K562 (cell line): ENCODE measurements around the gene VTI1B. TPM values are rescaled to one million over a fixed set of nuclear protein-coding genes. Genes with fewer than 3 reads are reported as not detected.

Source experiments
- ATAC-seq: fragments of 200-7000 bp; cut with Tn5 transposase; 3 replicates; pipeline ENCODE4 v1.9.1; 2020; ENCODE audit warnings: moderate library complexity
- BruUV-seq: library from RNA; stranded (reverse); fragments of 400-500 nt; replicated peaks from 2 replicates; lab custom pipeline; 2021; lab: Mats Ljungman, UMichigan
- CTCF ChIA-PET: fragments of 300-600 bp; formaldehyde crosslinking; extraction: SDS; loops from one replicate; lab custom pipeline; 2021; ENCODE audit warnings: low intra/inter-chr PET ratio; lab: Yijun Ruan, JAX
- POLR2A ChIA-PET: fragments of 300-600, 350-650 bp; sonication (Branson Sonifier 250); formaldehyde crosslinking; extraction: SDS; loops from one replicate; lab custom pipeline; 2021; ENCODE audit warnings: antibody characterized with exemption, inconsistent platforms; lab: Yijun Ruan, JAX
- DNase-seq, 4 experiments: peaks; one replicate each; pipeline versions ENCODE4 v3.0.0 to v3.0.0-alpha.2; 2011 to 2018; ENCODE audit warnings: low spot score in 3 of 4, mixed read lengths in 3 of 4; ENCODE audit errors: extremely low read depth in 1 of 4
- FAIRE-seq: peaks from 2 replicates; lab custom pipeline; 2011; peaks lifted over from hg19 to GRCh38; lab: Jason Lieb, UNC
- H2AFZ ChIP-seq: 2 replicates; pipeline ENCODE4 v1.6.0; 2011; ENCODE audit warnings: low read depth, low read length, control low read depth, inconsistent platforms
- H3K27ac ChIP-seq: fragments of 200-600 bp; 3 replicates; pipeline ENCODE4 v1.8.0; 2011; ENCODE audit warnings: low read depth, mild to moderate bottlenecking, control low read depth, inconsistent platforms, low read length, moderate library complexity, mixed read lengths; ENCODE audit errors: extremely low read depth
- H3K27me3 ChIP-seq, 2 experiments: fragments of 300-600 bp in 1 of 2; 2 replicates in 1 of 2; 3 replicates in 1 of 2; pipeline versions ENCODE4 v1.6.0 to v1.8.0; 2011; ENCODE audit warnings: inconsistent platforms in 2 of 2, low read length in 2 of 2, mild to moderate bottlenecking in 1 of 2, mixed read lengths in 1 of 2, moderate library complexity in 1 of 2; ENCODE audit not compliant: control insufficient read depth in 2 of 2, insufficient read depth in 2 of 2
- H3K36me3 ChIP-seq: fragments of 300-600 bp; 3 replicates; pipeline ENCODE4 v1.8.0; 2011; ENCODE audit warnings: mild to moderate bottlenecking, low read length, inconsistent platforms; ENCODE audit not compliant: control insufficient read depth, insufficient read depth
- H3K4me1 ChIP-seq, 2 experiments: fragments of 200-600 bp in 1 of 2; replicated peaks in 1 of 2; 2 replicates in 1 of 2; 3 replicates in 1 of 2; pipeline versions ENCODE4 v1.5.1 to v1.8.0; 2011; ENCODE audit warnings: inconsistent platforms in 2 of 2, low read length in 2 of 2, mild to moderate bottlenecking in 1 of 2, mixed read lengths in 1 of 2, moderate library complexity in 1 of 2; ENCODE audit not compliant: control insufficient read depth in 2 of 2, insufficient read depth in 2 of 2
- H3K4me2 ChIP-seq: 2 replicates; pipeline ENCODE4 v1.6.1; 2011; ENCODE audit warnings: low read length, control low read depth, inconsistent platforms, mixed read lengths; ENCODE audit not compliant: insufficient read depth
- H3K4me3 ChIP-seq: fragments of 200-600 bp; sonication (generic), shearing (Covaris generic); 2 replicates; pipeline ENCODE4 v1.5.1; 2016; ENCODE audit warnings: control low read depth, inconsistent platforms
- H3K79me2 ChIP-seq: fragments of 200-600 bp; 3 replicates; pipeline ENCODE4 v1.8.0; 2011; ENCODE audit warnings: low read length, inconsistent platforms; ENCODE audit not compliant: control insufficient read depth, insufficient read depth
- H3K9ac ChIP-seq, 2 experiments: 2 replicates each; pipeline versions ENCODE4 v1.6.0 to v1.6.1; 2011; ENCODE audit warnings: low read depth in 2 of 2, low read length in 2 of 2, control low read depth in 1 of 2, inconsistent platforms in 1 of 2, mild to moderate bottlenecking in 1 of 2, mixed read lengths in 1 of 2; ENCODE audit not compliant: insufficient read depth in 1 of 2
- H3K9me1 ChIP-seq: one replicate; pipeline ENCODE4 v1.6.0; 2011; ENCODE audit warnings: inconsistent platforms, mild to moderate bottlenecking, low read length, moderate library complexity; ENCODE audit not compliant: control insufficient read depth, insufficient read depth
- H3K9me3 ChIP-seq: replicated peaks from 2 replicates; pipeline ENCODE4 v1.5.1; 2011; ENCODE audit warnings: low read depth, low read length, inconsistent platforms; ENCODE audit not compliant: control insufficient read depth, insufficient read depth
- H4K20me1 ChIP-seq: replicated peaks from 2 replicates; pipeline ENCODE4 v1.6.1; 2011; ENCODE audit warnings: low read length, inconsistent platforms, mixed read lengths; ENCODE audit not compliant: control insufficient read depth, insufficient read depth
- ATF7 ChIP-seq: fragments of 450-650 bp; IDR thresholded peaks from 2 replicates; pipeline ENCODE4 v1.7.1; 2014; ENCODE audit warnings: mild to moderate bottlenecking, moderate library complexity
- HDAC1 ChIP-seq, 2 experiments: fragments of 450-650 bp; IDR thresholded peaks; 2 replicates each; pipeline ENCODE4 v1.6.1; 2016 to 2017; ENCODE audit warnings: inconsistent platforms in 1 of 2, mild to moderate bottlenecking in 1 of 2, moderate library complexity in 1 of 2
- KDM5B ChIP-seq: fragments of 200-600 bp; sonication (generic); IDR thresholded peaks from 2 replicates; pipeline ENCODE4 v1.6.1; 2012; ENCODE audit warnings: low read depth, mild to moderate bottlenecking, moderate library complexity, low read length, control low read depth, inconsistent platforms; ENCODE audit not compliant: insufficient replicate concordance
- RBM25 ChIP-seq: fragments of 200-400 bp; formaldehyde crosslinking; IDR thresholded peaks from 2 replicates; pipeline ENCODE4 v1.6.1; 2018; ENCODE audit warnings: low read length, low read depth, moderate library complexity; ENCODE audit not compliant: severe bottlenecking
- SP1 ChIP-seq: sonication (generic); formaldehyde crosslinking; IDR thresholded peaks from 2 replicates; pipeline ENCODE4 v1.8.1; 2022; ENCODE audit warnings: mild to moderate bottlenecking, missing genetic modification reagents
- TARDBP ChIP-seq: fragments of 450-650 bp; IDR thresholded peaks from 2 replicates; pipeline ENCODE4 v1.6.1; 2016
- ZNF263 ChIP-seq: sonication (generic); formaldehyde crosslinking; IDR thresholded peaks from 2 replicates; pipeline ENCODE4 v1.8.0; 2022; ENCODE audit warnings: mild to moderate bottlenecking, missing genetic modification reagents, borderline replicate concordance
- WGBS: fragments of 100-300 bp; shearing (Covaris generic); methylation state at CpG from one replicate; pipeline ENCODE4 v1.1.6; 2016; ENCODE audit warnings: low coverage, mixed read lengths; ENCODE audit not compliant: insufficient coverage; ENCODE audit errors: missing lambda C conversion rate; 5-methylcytosine and 5-hydroxymethylcytosine counted together
- in situ Hi-C: fragments of 300-500 bp; cut with MboI; formaldehyde crosslinking; loops from 4 replicates; pipeline ENCODE4 v1.15.0; 2018; ENCODE audit warnings: inconsistent platforms, mixed read lengths
- intact Hi-C: fragments of 100-400 bp; cut with micrococcal nuclease; formaldehyde crosslinking; loops from 2 replicates; pipeline ENCODE4 v1.14.2; 2022
- polyA plus RNA-seq, 8 experiments: library from polyadenylated mRNA; depleted of rRNA in 4 of 8; stranded (reverse) in 5 of 8; unstranded in 3 of 8; fragments of >200 nt; fragmentation: Nextera tagmentation in 2 of 8; fragmentation: Illumina TruSeq in 1 of 8; extraction: Ambion mirVana in 2 of 8; extraction: Trizol in 1 of 8; gene quantifications; 2 replicates each; pipeline versions ENCODE4 v1.2.1 to v1.2.3, GENCODE V29; 2011 to 2014; ENCODE audit warnings: inconsistent platforms in 1 of 8, missing spikeins in 1 of 8
- total RNA-seq, 7 experiments: library from RNA; depleted of rRNA in 6 of 7; stranded (reverse); fragments of >200 nt in 6 of 7; fragmentation: Illumina TruSeq in 2 of 7; extraction: Trizol in 2 of 7; gene quantifications; 2 replicates each; pipeline versions ENCODE4 v1.2.1 to v1.2.3, GENCODE V29; 2011 to 2021; ENCODE audit warnings: low replicate concordance in 1 of 7
- TF ChIP-seq, protein P1 (sequence below): fragments of 450-650 bp; conservative IDR thresholded peaks from 2 replicates; pipeline ENCODE4 v1.6.1; 2016; ENCODE audit warnings: missing genetic modification characterization, low read depth, mild to moderate bottlenecking, control low read depth, missing compliant biosample characterization
- TF ChIP-seq, protein P2 (sequence below): sonication (generic); formaldehyde crosslinking; IDR thresholded peaks from 2 replicates; pipeline ENCODE4 v1.9.0; 2022; ENCODE audit warnings: mild to moderate bottlenecking, missing genetic modification reagents
- TF ChIP-seq, protein P3 (sequence below): fragments of 250-450 bp; sonication (Bioruptor Pico); IDR thresholded peaks from 2 replicates; pipeline ENCODE4 v1.5.0; 2021
- TF ChIP-seq, protein P4 (sequence below): fragments of 200-400 bp; formaldehyde crosslinking; IDR thresholded peaks from 2 replicates; pipeline ENCODE4 v1.6.1; 2017; ENCODE audit warnings: mild to moderate bottlenecking, low read depth, low read length, moderate library complexity

The VTI1B gene
- total and polyA plus RNA-seq, 9 of the 15 experiments (the other 6 are each of a cell fraction or from before 2014, with no cell fraction given) = 7.8 to 69.8 (median 50.1) TPM

DNA sequence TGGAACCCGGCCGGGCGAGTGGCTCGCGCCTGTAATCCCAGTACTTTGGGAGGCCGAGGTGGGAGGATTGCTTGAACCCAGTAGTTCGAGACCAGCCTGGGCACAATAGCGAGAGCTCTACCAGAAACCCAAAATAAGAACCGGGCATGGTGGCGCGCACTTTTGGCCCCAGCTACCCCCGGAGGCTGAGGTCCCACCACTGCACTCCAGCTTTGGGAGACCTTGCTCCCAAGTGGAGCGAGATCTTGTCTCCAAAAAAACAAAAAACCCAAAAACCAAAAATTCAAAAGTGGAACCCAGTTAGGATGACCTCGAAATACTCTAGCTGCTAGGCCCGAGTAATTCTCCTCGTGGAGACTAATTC lies 769 bp upstream of the VTI1B start (continued):
- TF ChIP-seq, protein P1, sequence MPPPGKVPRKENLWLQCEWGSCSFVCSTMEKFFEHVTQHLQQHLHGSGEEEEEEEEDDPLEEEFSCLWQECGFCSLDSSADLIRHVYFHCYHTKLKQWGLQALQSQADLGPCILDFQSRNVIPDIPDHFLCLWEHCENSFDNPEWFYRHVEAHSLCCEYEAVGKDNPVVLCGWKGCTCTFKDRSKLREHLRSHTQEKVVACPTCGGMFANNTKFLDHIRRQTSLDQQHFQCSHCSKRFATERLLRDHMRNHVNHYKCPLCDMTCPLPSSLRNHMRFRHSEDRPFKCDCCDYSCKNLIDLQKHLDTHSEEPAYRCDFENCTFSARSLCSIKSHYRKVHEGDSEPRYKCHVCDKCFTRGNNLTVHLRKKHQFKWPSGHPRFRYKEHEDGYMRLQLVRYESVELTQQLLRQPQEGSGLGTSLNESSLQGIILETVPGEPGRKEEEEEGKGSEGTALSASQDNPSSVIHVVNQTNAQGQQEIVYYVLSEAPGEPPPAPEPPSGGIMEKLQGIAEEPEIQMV (tag) = no peak

DNA sequence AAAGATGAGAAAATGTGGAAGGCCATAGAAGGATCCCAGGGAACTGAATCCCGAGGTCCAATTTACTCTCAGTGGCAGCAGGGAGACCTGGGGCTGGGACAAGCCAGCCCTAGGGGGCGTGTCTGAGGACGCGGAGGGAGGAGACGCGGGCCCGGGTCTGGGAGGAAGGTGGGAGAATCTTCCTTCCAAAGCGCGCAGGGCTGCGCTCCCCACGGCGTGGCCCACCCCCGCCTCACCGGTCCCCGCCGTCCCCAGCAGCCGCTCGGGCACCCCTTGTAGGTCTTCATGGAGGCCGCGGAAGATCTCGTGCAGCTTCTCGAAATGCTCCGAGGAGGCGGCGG lies 323 bp downstream of the VTI1B start:
- H4K20me1 ChIP-seq = no peaks in the 10 kb centered on the region
- H3K27me3 ChIP-seq = no peaks in the 10 kb centered on the region
- H3K9ac ChIP-seq = peak overlapping the region; percentile 90 to 98
- WGBS = 6% methylated on average over 6 of the region's 25 CpGs
- H3K4me3 ChIP-seq = peak overlapping the region; percentile 90
- CTCF ChIA-PET = interaction anchor here (1.3 kb wide), 1 partner anchor 30 kb away, joined by 6 read pairs; no protein-coding TSS in a partner anchor
- DNase-seq (peak; percentile 67 to 81 (median 71)), ATAC-seq (peak; percentile 90), FAIRE-seq (peak; percentile 48)
- intact Hi-C loops (loop anchor here (2.0 kb wide), 2 partner anchors 21 to 31 kb away; partner anchors contain the start of gene RDH11), in situ Hi-C loops (no loop called here)
- H3K4me2 ChIP-seq = peak overlapping the region; percentile 84
- H3K9me1 ChIP-seq = no peaks in the 10 kb centered on the region
- peaks cover 32% of the 10 kb centered on the region for H3K36me3 ChIP-seq
- no peaks in the 10 kb centered on the region for H3K9me3 ChIP-seq
- peak overlapping the region; percentile 96 for H2AFZ ChIP-seq
- H3K27ac ChIP-seq = peak overlapping the region; percentile 94
- H3K4me1 ChIP-seq = peaks cover 16 to 17% of the 10 kb centered on the region in 2 experiments; a peak in 4 of 5 replicates
- POLR2A ChIA-PET = interaction anchor here (0.6 to 1.2 kb wide), 4 partner anchors 10 to 243 kb away, joined by 3 to 6 read pairs (median 3); no protein-coding TSS in a partner anchor
- no TSS peak for BruUV-seq
- H3K79me2 ChIP-seq = peaks cover 52% of the 10 kb centered on the region
- TF ChIP-seq TARDBP (no peak), HDAC1 (IDR thresholded peaks at IDR 0.05) (peak in 1 of 2 experiments; percentile 78; a peak in 2 of 4 replicates), SP1 (CRISPR knock-in tag) (no peak), ATF7 (no peak), RBM25 (no peak), KDM5B (peak; percentile 49), ZNF263 (CRISPR knock-in tag) (peak; percentile 39; the same call in 1 of the 2 replicates)
- TF ChIP-seq, protein P2, sequence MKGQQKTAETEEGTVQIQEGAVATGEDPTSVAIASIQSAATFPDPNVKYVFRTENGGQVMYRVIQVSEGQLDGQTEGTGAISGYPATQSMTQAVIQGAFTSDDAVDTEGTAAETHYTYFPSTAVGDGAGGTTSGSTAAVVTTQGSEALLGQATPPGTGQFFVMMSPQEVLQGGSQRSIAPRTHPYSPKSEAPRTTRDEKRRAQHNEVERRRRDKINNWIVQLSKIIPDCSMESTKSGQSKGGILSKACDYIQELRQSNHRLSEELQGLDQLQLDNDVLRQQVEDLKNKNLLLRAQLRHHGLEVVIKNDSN (CRISPR knock-in tag) = no peak
- TF ChIP-seq, protein P3, sequence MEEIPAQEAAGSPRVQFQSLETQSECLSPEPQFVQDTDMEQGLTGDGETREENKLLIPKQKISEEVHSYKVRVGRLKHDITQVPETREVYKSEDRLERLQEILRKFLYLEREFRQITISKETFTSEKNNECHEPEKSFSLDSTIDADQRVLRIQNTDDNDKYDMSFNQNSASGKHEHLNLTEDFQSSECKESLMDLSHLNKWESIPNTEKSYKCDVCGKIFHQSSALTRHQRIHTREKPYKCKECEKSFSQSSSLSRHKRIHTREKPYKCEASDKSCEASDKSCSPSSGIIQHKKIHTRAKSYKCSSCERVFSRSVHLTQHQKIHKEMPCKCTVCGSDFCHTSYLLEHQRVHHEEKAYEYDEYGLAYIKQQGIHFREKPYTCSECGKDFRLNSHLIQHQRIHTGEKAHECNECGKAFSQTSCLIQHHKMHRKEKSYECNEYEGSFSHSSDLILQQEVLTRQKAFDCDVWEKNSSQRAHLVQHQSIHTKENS (CRISPR knock-in tag) = no peak
- TF ChIP-seq, protein P4, sequence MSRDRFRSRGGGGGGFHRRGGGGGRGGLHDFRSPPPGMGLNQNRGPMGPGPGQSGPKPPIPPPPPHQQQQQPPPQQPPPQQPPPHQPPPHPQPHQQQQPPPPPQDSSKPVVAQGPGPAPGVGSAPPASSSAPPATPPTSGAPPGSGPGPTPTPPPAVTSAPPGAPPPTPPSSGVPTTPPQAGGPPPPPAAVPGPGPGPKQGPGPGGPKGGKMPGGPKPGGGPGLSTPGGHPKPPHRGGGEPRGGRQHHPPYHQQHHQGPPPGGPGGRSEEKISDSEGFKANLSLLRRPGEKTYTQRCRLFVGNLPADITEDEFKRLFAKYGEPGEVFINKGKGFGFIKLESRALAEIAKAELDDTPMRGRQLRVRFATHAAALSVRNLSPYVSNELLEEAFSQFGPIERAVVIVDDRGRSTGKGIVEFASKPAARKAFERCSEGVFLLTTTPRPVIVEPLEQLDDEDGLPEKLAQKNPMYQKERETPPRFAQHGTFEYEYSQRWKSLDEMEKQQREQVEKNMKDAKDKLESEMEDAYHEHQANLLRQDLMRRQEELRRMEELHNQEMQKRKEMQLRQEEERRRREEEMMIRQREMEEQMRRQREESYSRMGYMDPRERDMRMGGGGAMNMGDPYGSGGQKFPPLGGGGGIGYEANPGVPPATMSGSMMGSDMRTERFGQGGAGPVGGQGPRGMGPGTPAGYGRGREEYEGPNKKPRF = no peak
